ENCODE data around the gene DAZAP1.
"Not testable (repeated sequence)": the region's sequence is repeated elsewhere in the genome, so short reads cannot be mapped to it uniquely, and the experiment has no call there.

DAZAP1 gene

DNA sequence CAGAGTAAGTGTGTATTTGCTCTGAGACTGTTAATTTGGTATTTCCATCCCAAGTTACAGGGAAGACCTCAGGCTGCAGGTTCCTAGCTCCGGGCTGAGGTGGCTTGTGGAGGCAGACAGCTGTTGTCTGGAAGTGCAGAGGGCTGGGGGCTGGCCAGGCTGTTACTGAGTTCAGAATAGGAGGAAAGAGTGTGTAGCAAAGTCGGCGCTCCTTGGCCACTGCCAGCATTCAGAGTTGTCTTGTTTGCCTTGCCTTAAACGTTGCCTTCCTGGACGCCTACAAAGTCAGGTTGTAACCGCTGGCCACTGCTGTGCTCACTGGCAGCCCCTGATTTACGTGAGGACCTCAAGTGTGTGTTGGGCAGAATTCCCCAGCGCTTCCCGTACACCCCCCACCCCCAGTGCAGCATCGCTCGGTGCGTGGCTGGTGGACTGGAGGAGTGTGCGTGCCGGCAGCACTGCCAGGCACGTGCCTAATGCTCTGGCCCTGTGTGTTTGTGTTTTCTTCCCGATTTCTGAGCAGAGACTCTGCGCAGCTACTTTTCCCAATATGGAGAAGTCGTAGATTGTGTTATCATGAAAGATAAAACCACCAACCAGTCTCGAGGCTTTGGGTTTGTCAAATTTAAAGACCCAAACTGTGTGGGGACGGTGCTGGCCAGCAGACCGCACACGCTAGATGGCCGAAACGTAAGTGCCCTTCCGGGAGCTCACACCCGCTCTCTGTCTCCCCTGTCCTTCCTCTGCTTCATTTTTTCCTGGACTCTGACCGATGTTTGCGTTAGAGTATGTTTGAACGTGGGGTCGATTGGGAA lies 10.5 kb downstream of the DAZAP1 start:
- Histone ChIP-seq H3K27me3 (ENCODE audit: insufficient read depth, low read length, poor library complexity) (no peaks in the 10 kb centered on the region), H3K9ac (ENCODE audit: low read length) (no peak overlapping the region), H4K5ac (ENCODE audit: low read length) (no peak overlapping the region), H4K8ac (ENCODE audit: low read depth, low read length) (no peak overlapping the region), H2AK5ac (ENCODE audit: low read length) (no peak overlapping the region), H3K79me2 (ENCODE audit: control insufficient read depth, insufficient read depth, low read length) (peaks cover 82% of the 10 kb centered on the region), H3K4me2 (ENCODE audit: low read length) (no peak overlapping the region), H3K4me3 (ENCODE audit: low read length) (no peak overlapping the region), H3K79me1 (ENCODE audit: low read length) (peaks cover 25% of the 10 kb centered on the region), H3K36me3 (ENCODE audit: control insufficient read depth, insufficient read depth, low read length) (peaks cover 15% of the 10 kb centered on the region), H3K4me1 (ENCODE audit: control insufficient read depth, low read depth, low read length) (peaks cover 8% of the 10 kb centered on the region), H3K23ac (ENCODE audit: low read length) (no peak overlapping the region), H3K27ac (ENCODE audit: low read depth, low read length) (no peak overlapping the region), H3K18ac (ENCODE audit: low read length) (no peak overlapping the region), H3K4ac (ENCODE audit: low read depth, low read length) (no peak overlapping the region), H2BK120ac (ENCODE audit: low read depth, low read length) (no peak overlapping the region), H2BK15ac (replicated peaks; ENCODE audit: low read depth) (no peak overlapping the region), H3K56ac (ENCODE audit: low read length) (no peak overlapping the region), H2BK5ac (ENCODE audit: low read length) (no peak overlapping the region)
- no peak for DNase-seq
- no CpG with 5 or more reads among the region's 30 CpGs for WGBS (ENCODE audit: extremely low coverage, insufficient coverage, low lambda C conversion rate)

DNA sequence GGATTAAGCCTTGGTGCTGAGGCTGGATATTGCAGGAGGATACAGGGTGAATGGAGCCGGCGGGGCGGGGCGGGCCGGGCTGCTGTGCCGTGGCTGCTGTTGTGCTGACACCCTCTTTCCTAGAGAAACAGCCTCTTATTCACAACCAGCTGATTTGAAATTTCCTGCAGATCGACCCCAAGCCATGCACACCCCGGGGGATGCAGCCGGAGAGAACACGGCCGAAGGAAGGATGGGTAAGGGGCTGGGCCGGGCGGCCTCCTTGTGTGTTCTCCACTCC lies 11.1 kb downstream of the DAZAP1 start:
- no peak overlapping the region for H2AK5ac ChIP-seq (ENCODE audit: low read length)
- no peak overlapping the region for H2BK15ac ChIP-seq (replicated peaks; ENCODE audit: low read depth)
- H4K5ac ChIP-seq (ENCODE audit: low read length) = no peak overlapping the region
- H2BK120ac ChIP-seq (ENCODE audit: low read depth, low read length) = no peak overlapping the region
- H3K56ac ChIP-seq (ENCODE audit: low read length) = no peak overlapping the region
- peaks cover 77% of the 10 kb centered on the region for H3K79me2 ChIP-seq (ENCODE audit: control insufficient read depth, insufficient read depth, low read length)
- no peak overlapping the region for H3K4ac ChIP-seq (ENCODE audit: low read depth, low read length)
- no peak overlapping the region for H4K8ac ChIP-seq (ENCODE audit: low read depth, low read length)
- H3K27ac ChIP-seq (ENCODE audit: low read depth, low read length) = no peak overlapping the region
- H3K4me1 ChIP-seq (ENCODE audit: control insufficient read depth, low read depth, low read length) = peaks cover 8% of the 10 kb centered on the region
- no CpG with 5 or more reads among the region's 13 CpGs for WGBS (ENCODE audit: extremely low coverage, insufficient coverage, low lambda C conversion rate)
- no peak for DNase-seq
- H3K36me3 ChIP-seq (ENCODE audit: control insufficient read depth, insufficient read depth, low read length) = peaks cover 12% of the 10 kb centered on the region
- no peak overlapping the region for H3K9ac ChIP-seq (ENCODE audit: low read length)
- H3K27me3 ChIP-seq (ENCODE audit: insufficient read depth, low read length, poor library complexity) = no peaks in the 10 kb centered on the region
- H2BK5ac ChIP-seq (ENCODE audit: low read length) = no peak overlapping the region
- no peak overlapping the region for H3K4me3 ChIP-seq (ENCODE audit: low read length)
- H3K79me1 ChIP-seq (ENCODE audit: low read length) = peaks cover 27% of the 10 kb centered on the region
- H3K4me2 ChIP-seq (ENCODE audit: low read length) = no peak overlapping the region
- no peak overlapping the region for H3K18ac ChIP-seq (ENCODE audit: low read length)
- no peak overlapping the region for H3K23ac ChIP-seq (ENCODE audit: low read length)

DNA sequence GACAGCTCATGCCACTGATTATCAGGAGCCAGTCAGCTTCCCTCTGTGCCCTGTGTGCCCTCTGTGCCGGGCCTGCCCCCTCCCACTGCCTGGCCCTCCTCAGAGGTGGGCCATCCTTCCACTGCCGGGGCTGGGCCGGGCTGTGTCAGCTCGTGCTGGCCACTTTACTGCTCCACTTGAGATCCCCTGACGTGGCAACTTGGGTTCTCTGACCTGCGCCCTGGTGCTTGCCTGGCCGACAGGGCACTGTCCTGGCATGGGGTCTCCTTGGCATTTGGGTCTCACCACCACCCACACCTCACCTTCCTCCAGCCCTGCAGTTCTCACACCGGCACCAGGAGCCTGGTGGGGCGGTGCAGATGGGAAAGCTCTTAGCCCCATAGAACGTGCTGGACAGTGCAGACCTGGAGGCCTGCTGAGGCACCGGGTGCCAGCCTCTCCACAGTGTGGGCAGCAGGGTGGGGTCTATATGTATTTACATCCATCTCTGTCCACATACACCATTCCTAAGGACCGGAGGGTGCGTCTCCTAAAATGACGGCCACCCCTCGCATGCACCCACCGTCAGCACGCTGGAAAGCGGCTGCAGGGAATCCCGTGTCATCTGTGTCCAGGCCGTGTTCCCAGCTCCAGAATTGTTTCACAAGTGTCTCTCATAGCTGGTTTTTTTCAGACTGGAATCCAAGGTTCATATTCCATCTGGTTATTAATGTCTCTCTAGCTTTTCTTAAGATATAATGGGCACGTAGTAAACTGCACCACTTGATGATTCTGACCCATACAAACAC lies 11.8 kb downstream of the DAZAP1 start:
- no peaks in the 10 kb centered on the region for H3K27me3 ChIP-seq (ENCODE audit: insufficient read depth, low read length, poor library complexity)
- peaks cover 77% of the 10 kb centered on the region for H3K79me2 ChIP-seq (ENCODE audit: control insufficient read depth, insufficient read depth, low read length)
- H3K56ac ChIP-seq (ENCODE audit: low read length) = no peak overlapping the region
- no CpG with 5 or more reads among the region's 21 CpGs for WGBS (ENCODE audit: extremely low coverage, insufficient coverage, low lambda C conversion rate)
- no peak overlapping the region for H3K4me3 ChIP-seq (ENCODE audit: low read length)
- no peak overlapping the region for H3K4me2 ChIP-seq (ENCODE audit: low read length)
- H2BK15ac ChIP-seq (replicated peaks; ENCODE audit: low read depth) = no peak overlapping the region
- no peak overlapping the region for H3K27ac ChIP-seq (ENCODE audit: low read depth, low read length)
- no peak for DNase-seq
- no peak overlapping the region for H4K8ac ChIP-seq (ENCODE audit: low read depth, low read length)
- peaks cover 33% of the 10 kb centered on the region for H3K79me1 ChIP-seq (ENCODE audit: low read length)
- peaks cover 14% of the 10 kb centered on the region for H3K36me3 ChIP-seq (ENCODE audit: control insufficient read depth, insufficient read depth, low read length)
- H3K18ac ChIP-seq (ENCODE audit: low read length) = no peak overlapping the region
- H3K4me1 ChIP-seq (ENCODE audit: control insufficient read depth, low read depth, low read length) = peaks cover 8% of the 10 kb centered on the region
- no peak overlapping the region for H3K23ac ChIP-seq (ENCODE audit: low read length)
- H2BK120ac ChIP-seq (ENCODE audit: low read depth, low read length) = no peak overlapping the region
- no peak overlapping the region for H3K9ac ChIP-seq (ENCODE audit: low read length)
- no peak overlapping the region for H3K4ac ChIP-seq (ENCODE audit: low read depth, low read length)
- no peak overlapping the region for H2AK5ac ChIP-seq (ENCODE audit: low read length)
- no peak overlapping the region for H2BK5ac ChIP-seq (ENCODE audit: low read length)
- no peak overlapping the region for H4K5ac ChIP-seq (ENCODE audit: low read length)

- Histone ChIP-seq H3K36me3 (ENCODE audit: control insufficient read depth, insufficient read depth, low read length) (peaks cover 14% of the 10 kb centered on the region), H3K79me1 (ENCODE audit: low read length) (peaks cover 35% of the 10 kb centered on the region), H3K79me2 (ENCODE audit: control insufficient read depth, insufficient read depth, low read length) (peaks cover 75% of the 10 kb centered on the region)
- not testable (repeated sequence) for H3K23ac ChIP-seq (ENCODE audit: low read length); H4K8ac ChIP-seq (ENCODE audit: low read depth, low read length); H4K5ac ChIP-seq (ENCODE audit: low read length); H3K4me1 ChIP-seq (ENCODE audit: control insufficient read depth, low read depth, low read length); H2BK15ac ChIP-seq (replicated peaks; ENCODE audit: low read depth); H3K9ac ChIP-seq (ENCODE audit: low read length); H3K27me3 ChIP-seq (ENCODE audit: insufficient read depth, low read length, poor library complexity); H3K18ac ChIP-seq (ENCODE audit: low read length); H3K4ac ChIP-seq (ENCODE audit: low read depth, low read length); H3K27ac ChIP-seq (ENCODE audit: low read depth, low read length); H3K4me3 ChIP-seq (ENCODE audit: low read length); DNase-seq; H2BK120ac ChIP-seq (ENCODE audit: low read depth, low read length); H2BK5ac ChIP-seq (ENCODE audit: low read length); H3K4me2 ChIP-seq (ENCODE audit: low read length); H2AK5ac ChIP-seq (ENCODE audit: low read length); H3K56ac ChIP-seq (ENCODE audit: low read length)
- no CpG with 5 or more reads among the region's 43 CpGs for WGBS (ENCODE audit: extremely low coverage, insufficient coverage, low lambda C conversion rate)
Observed at GRCh38 chr19:1420085-1420484, 12.7 kb downstream of the DAZAP1 start.

DNA sequence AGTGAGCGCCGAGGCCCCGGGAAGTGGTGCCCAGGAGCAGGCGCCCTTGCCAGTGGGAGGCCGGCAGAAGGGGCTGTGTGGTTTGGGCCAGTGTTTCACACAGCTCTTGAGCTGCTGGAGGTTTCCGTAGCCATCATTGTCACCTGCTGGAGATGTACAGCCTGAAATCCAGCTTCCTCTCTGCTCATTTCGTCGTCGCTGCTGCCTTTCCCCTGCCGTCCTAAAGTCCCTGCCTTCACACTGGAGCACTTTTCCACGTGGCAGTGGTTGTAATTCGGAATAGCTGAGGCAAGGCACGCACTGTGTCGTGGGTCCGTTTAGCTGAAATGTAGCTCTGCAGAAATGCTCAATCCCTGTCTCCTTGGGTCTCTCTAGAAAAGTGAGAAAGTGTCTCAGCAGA lies 13.2 kb downstream of the DAZAP1 start:
- no peaks in the 10 kb centered on the region for H3K27me3 ChIP-seq (ENCODE audit: insufficient read depth, low read length, poor library complexity)
- H3K23ac ChIP-seq (ENCODE audit: low read length) = no peak overlapping the region
- peaks cover 36% of the 10 kb centered on the region for H3K79me1 ChIP-seq (ENCODE audit: low read length)
- no peak overlapping the region for H3K4me2 ChIP-seq (ENCODE audit: low read length)
- H4K8ac ChIP-seq (ENCODE audit: low read depth, low read length) = no peak overlapping the region
- peaks cover 15% of the 10 kb centered on the region for H3K36me3 ChIP-seq (ENCODE audit: control insufficient read depth, insufficient read depth, low read length)
- H3K4ac ChIP-seq (ENCODE audit: low read depth, low read length) = no peak overlapping the region
- no peak for DNase-seq
- H3K4me1 ChIP-seq (ENCODE audit: control insufficient read depth, low read depth, low read length) = peaks cover 8% of the 10 kb centered on the region
- no peak overlapping the region for H3K4me3 ChIP-seq (ENCODE audit: low read length)
- H3K9ac ChIP-seq (ENCODE audit: low read length) = no peak overlapping the region
- no peak overlapping the region for H2BK5ac ChIP-seq (ENCODE audit: low read length)
- no peak overlapping the region for H2BK120ac ChIP-seq (ENCODE audit: low read depth, low read length)
- H2AK5ac ChIP-seq (ENCODE audit: low read length) = no peak overlapping the region
- H4K5ac ChIP-seq (ENCODE audit: low read length) = no peak overlapping the region
- no peak overlapping the region for H3K27ac ChIP-seq (ENCODE audit: low read depth, low read length)
- H3K79me2 ChIP-seq (ENCODE audit: control insufficient read depth, insufficient read depth, low read length) = peaks cover 71% of the 10 kb centered on the region
- H3K18ac ChIP-seq (ENCODE audit: low read length) = no peak overlapping the region
- no peak overlapping the region for H2BK15ac ChIP-seq (replicated peaks; ENCODE audit: low read depth)
- WGBS (ENCODE audit: extremely low coverage, insufficient coverage, low lambda C conversion rate) = no CpG with 5 or more reads among the region's 15 CpGs
- H3K56ac ChIP-seq (ENCODE audit: low read length) = no peak overlapping the region

Measured in mesendoderm (in vitro differentiated cells).